Measurements from ENCODE around the gene CD276. TPM values are rescaled to one million over a fixed set of nuclear protein-coding genes. Genes with fewer than 3 reads are reported as not detected.

Gene CD276
- total RNA-seq, 1 donor from 2014 or later: 78.1 TPM

- Histone ChIP-seq H3K27me3 (no peaks in the 10 kb centered on the region), H3K27ac (no peak overlapping the region), H3K4me3 (no peak overlapping the region), H3K36me3 (no peaks in the 10 kb centered on the region), H3K9me3 (no peaks in the 10 kb centered on the region), H3K4me1 (peaks cover 6% of the 10 kb centered on the region)
- DNase-seq (ENCODE audit: extremely low spot score in 2 of 2): no peak
- TF ChIP-seq CTCF (IDR thresholded peaks at IDR 0.05): no peak
- no peak for TF ChIP-seq POLR2AphosphoS5 (IDR thresholded peaks at IDR 0.05; ENCODE audit: insufficient read depth in 1 of 2, low read depth in 1 of 2)
- TF ChIP-seq POLR2A (IDR thresholded peaks at IDR 0.05): no peak
- intact Hi-C loops (cut with DNase I): no loop called here
Measured at GRCh38 chr15:73674587-73674986, 9.6 kb upstream of the CD276 start.

- no peaks in the 10 kb centered on the region for H3K36me3 ChIP-seq
- H3K27me3 ChIP-seq: no peaks in the 10 kb centered on the region
- DNase-seq (ENCODE audit: extremely low spot score in 2 of 2): no peak
- no peaks in the 10 kb centered on the region for H3K9me3 ChIP-seq
- intact Hi-C loops (cut with DNase I): no loop called here
- H3K4me3 ChIP-seq: no peak overlapping the region
- H3K4me1 ChIP-seq: peaks cover 6% of the 10 kb centered on the region
- TF ChIP-seq CTCF (IDR thresholded peaks at IDR 0.05) (peak; percentile 66 to 94 (median 92)), POLR2AphosphoS5 (IDR thresholded peaks at IDR 0.05; ENCODE audit: insufficient read depth in 1 of 2, low read depth in 1 of 2) (no peak)
- no peak overlapping the region for H3K27ac ChIP-seq
Measured at GRCh38 chr15:73677146-73677607, 7.0 kb upstream of the CD276 start.

GRCh38 chr15:73677733-73678132, 6.5 kb upstream of the CD276 start:
- Histone ChIP-seq H3K4me3 (no peak overlapping the region), H3K4me1 (peaks cover 6% of the 10 kb centered on the region), H3K36me3 (no peaks in the 10 kb centered on the region), H3K27ac (no peak overlapping the region), H3K27me3 (no peaks in the 10 kb centered on the region), H3K9me3 (no peaks in the 10 kb centered on the region)
- TF ChIP-seq POLR2AphosphoS5 (IDR thresholded peaks at IDR 0.05; ENCODE audit: insufficient read depth in 1 of 2, low read depth in 1 of 2): no peak
- TF ChIP-seq POLR2A (IDR thresholded peaks at IDR 0.05): no peak
- TF ChIP-seq CTCF (IDR thresholded peaks at IDR 0.05): no peak
- no peak for DNase-seq (ENCODE audit: extremely low spot score in 2 of 2)
- intact Hi-C loops (cut with DNase I): no loop called here

GRCh38 chr15:73678498-73678897, 5.7 kb upstream of the CD276 start:
- no peaks in the 10 kb centered on the region for H3K36me3 ChIP-seq
- H3K27ac ChIP-seq: no peak overlapping the region
- intact Hi-C loops (cut with DNase I): no loop called here
- no peaks in the 10 kb centered on the region for H3K27me3 ChIP-seq
- H3K4me3 ChIP-seq: no peak overlapping the region
- DNase-seq (ENCODE audit: extremely low spot score in 2 of 2): no peak
- no peaks in the 10 kb centered on the region for H3K9me3 ChIP-seq
- TF ChIP-seq POLR2AphosphoS5 (IDR thresholded peaks at IDR 0.05; ENCODE audit: insufficient read depth in 1 of 2, low read depth in 1 of 2) (no peak), CTCF (IDR thresholded peaks at IDR 0.05) (no peak), POLR2A (IDR thresholded peaks at IDR 0.05) (no peak)
- H3K4me1 ChIP-seq: peaks cover 7% of the 10 kb centered on the region

- no peaks in the 10 kb centered on the region for H3K36me3 ChIP-seq
- no peak for DNase-seq (ENCODE audit: extremely low spot score in 2 of 2)
- H3K4me1 ChIP-seq: peaks cover 13% of the 10 kb centered on the region
- TF ChIP-seq POLR2A (IDR thresholded peaks at IDR 0.05) (no peak), CTCF (IDR thresholded peaks at IDR 0.05) (no peak)
- intact Hi-C loops (cut with DNase I): no loop called here
- H3K4me3 ChIP-seq: no peak overlapping the region
- H3K9me3 ChIP-seq: no peaks in the 10 kb centered on the region
- no peaks in the 10 kb centered on the region for H3K27me3 ChIP-seq
- no peak overlapping the region for H3K27ac ChIP-seq
Measured at GRCh38 chr15:73679180-73679579, 5.0 kb upstream of the CD276 start.
